HEK293 (cell line): ENCODE measurements around the gene VCAM1.

Experiments
- CTCF ChIA-PET: fragments of 350-600 bp; formaldehyde crosslinking; extraction: SDS; loops from one replicate; lab custom pipeline; 2021; ENCODE audit warnings: antibody characterized with exemption; lab: Yijun Ruan, JAX
- POLR2A ChIA-PET: fragments of 300-600 bp; formaldehyde crosslinking; extraction: SDS; loops from one replicate; lab custom pipeline; 2020; ENCODE audit warnings: antibody characterized with exemption, inconsistent platforms; lab: Yijun Ruan, JAX
- H3K27ac ChIP-seq: fragments of 200-500 bp; sonication (Bioruptor generic); 2 replicates; pipeline ENCODE4 v1.5.1; 2014; ENCODE audit warnings: low read depth, low read length, control low read depth, inconsistent platforms; ENCODE audit errors: extremely low read depth
- H3K36me3 ChIP-seq, 2 experiments: fragments of 200-500 bp in 1 of 2; sonication (Bioruptor generic) in 1 of 2; 1 replicate in 1 of 2; 2 replicates in 1 of 2; pipeline ENCODE4 v1.5.1; 2014 to 2017; ENCODE audit warnings: inconsistent platforms in 2 of 2, low read length in 2 of 2; ENCODE audit not compliant: control insufficient read depth in 2 of 2, insufficient read depth in 1 of 2
- H3K4me1 ChIP-seq: fragments of 200-500 bp; sonication (Bioruptor generic); 2 replicates; pipeline ENCODE4 v1.5.1; 2014; ENCODE audit warnings: mild to moderate bottlenecking, low read length, inconsistent platforms; ENCODE audit not compliant: control insufficient read depth, insufficient read depth
- H3K4me3 ChIP-seq: 2 replicates; pipeline ENCODE4 v1.5.1; 2011; ENCODE audit warnings: low read depth, mild to moderate bottlenecking, control low read depth, low read length, moderate library complexity
- H3K9me3 ChIP-seq: fragments of 200-500 bp; sonication (Bioruptor generic); 2 replicates; pipeline ENCODE4 v1.5.1; 2014; ENCODE audit warnings: low read depth, low read length, inconsistent platforms; ENCODE audit not compliant: control insufficient read depth, insufficient read depth
- BCL11B ChIP-seq: fragments of 450-650 bp; formaldehyde crosslinking; IDR thresholded peaks from 2 replicates; pipeline ENCODE4 v1.5.1; 2016; ENCODE audit warnings: low read depth, missing biosample characterization, missing genetic modification characterization
- KLF16 ChIP-seq: fragments of 450-650 bp; formaldehyde crosslinking; IDR thresholded peaks from 2 replicates; pipeline ENCODE4 v1.5.1; 2017; ENCODE audit warnings: missing biosample characterization, missing genetic modification characterization
- KLF7 ChIP-seq: fragments of 450-650 bp; formaldehyde crosslinking; IDR thresholded peaks from 2 replicates; pipeline ENCODE4 v1.5.1; 2016; ENCODE audit warnings: missing biosample characterization, missing genetic modification characterization, borderline replicate concordance
- KLF9 ChIP-seq: fragments of 450-650 bp; formaldehyde crosslinking; IDR thresholded peaks from 2 replicates; pipeline ENCODE4 v1.5.1; 2016; ENCODE audit warnings: missing biosample characterization, missing genetic modification characterization, low read depth
- SCRT1 ChIP-seq: fragments of 450-650 bp; formaldehyde crosslinking; IDR thresholded peaks from 2 replicates; pipeline ENCODE4 v1.5.1; 2016; ENCODE audit warnings: missing biosample characterization, missing genetic modification characterization, borderline replicate concordance
- ZBTB17 ChIP-seq: fragments of 450-650 bp; formaldehyde crosslinking; IDR thresholded peaks from 2 replicates; pipeline ENCODE4 v1.5.1; 2016; ENCODE audit warnings: missing biosample characterization, missing genetic modification characterization
- ZNF155 ChIP-seq: fragments of 450-650 bp; formaldehyde crosslinking; IDR thresholded peaks from 2 replicates; pipeline ENCODE4 v1.5.1; 2016; ENCODE audit warnings: missing biosample characterization, missing genetic modification characterization
- ZNF2 ChIP-seq: fragments of 450-650 bp; formaldehyde crosslinking; IDR thresholded peaks from 2 replicates; pipeline ENCODE4 v1.5.1; 2016; ENCODE audit warnings: missing biosample characterization, missing genetic modification characterization
- ZNF239 ChIP-seq: fragments of 450-650 bp; formaldehyde crosslinking; IDR thresholded peaks from 2 replicates; pipeline ENCODE4 v1.5.1; 2016; ENCODE audit warnings: missing biosample characterization, missing genetic modification characterization
- ZNF37A ChIP-seq: fragments of 450-650 bp; IDR thresholded peaks from 2 replicates; pipeline ENCODE4 v1.5.1; 2018; ENCODE audit warnings: missing biosample characterization, missing genetic modification characterization
- ZNF404 ChIP-seq: fragments of 450-650 bp; formaldehyde crosslinking; IDR thresholded peaks from 2 replicates; pipeline ENCODE4 v1.5.1; 2017; ENCODE audit warnings: missing biosample characterization, missing genetic modification characterization
- ZNF521 ChIP-seq: fragments of 450-650 bp; formaldehyde crosslinking; IDR thresholded peaks from 2 replicates; pipeline ENCODE4 v1.5.1; 2017; ENCODE audit warnings: missing biosample characterization, mild to moderate bottlenecking, missing genetic modification characterization
- ZNF585B ChIP-seq: fragments of 450-650 bp; formaldehyde crosslinking; IDR thresholded peaks from 2 replicates; pipeline ENCODE4 v1.5.1; 2016; ENCODE audit warnings: missing biosample characterization, missing genetic modification characterization
- ZNF76 ChIP-seq: fragments of 450-650 bp; formaldehyde crosslinking; IDR thresholded peaks from 2 replicates; pipeline ENCODE4; 2016; ENCODE audit warnings: low read depth, missing biosample characterization, missing genetic modification characterization, borderline replicate concordance
- ZNF777 ChIP-seq: fragments of 450-650 bp; formaldehyde crosslinking; IDR thresholded peaks from 2 replicates; pipeline ENCODE4 v1.5.1; 2017; ENCODE audit warnings: missing biosample characterization, missing genetic modification characterization, borderline replicate concordance
- TF ChIP-seq, protein P1 (sequence below): fragments of 450-650 bp; formaldehyde crosslinking; IDR thresholded peaks from 2 replicates; pipeline ENCODE4 v1.5.1; 2016; ENCODE audit warnings: missing biosample characterization, missing genetic modification characterization
- TF ChIP-seq, protein P2 (sequence below): fragments of 450-650 bp; formaldehyde crosslinking; IDR thresholded peaks from 2 replicates; pipeline ENCODE4 v1.5.1; 2016; ENCODE audit warnings: missing biosample characterization, missing genetic modification characterization
- TF ChIP-seq, protein P3 (sequence below): fragments of 450-650 bp; formaldehyde crosslinking; IDR thresholded peaks from 2 replicates; pipeline ENCODE4 v1.5.1; 2017; ENCODE audit warnings: missing biosample characterization, missing genetic modification characterization
- TF ChIP-seq, protein P4 (sequence below): fragments of 450-650 bp; formaldehyde crosslinking; IDR thresholded peaks from 2 replicates; pipeline ENCODE4 v1.5.1; 2016; ENCODE audit warnings: missing biosample characterization, missing genetic modification characterization
- TF ChIP-seq, protein P5 (sequence below): fragments of 450-650 bp; formaldehyde crosslinking; conservative IDR thresholded peaks from 2 replicates; pipeline ENCODE4 v1.5.1; 2016; ENCODE audit warnings: low read depth, missing biosample characterization, missing genetic modification characterization

The VCAM1 gene

DNA sequence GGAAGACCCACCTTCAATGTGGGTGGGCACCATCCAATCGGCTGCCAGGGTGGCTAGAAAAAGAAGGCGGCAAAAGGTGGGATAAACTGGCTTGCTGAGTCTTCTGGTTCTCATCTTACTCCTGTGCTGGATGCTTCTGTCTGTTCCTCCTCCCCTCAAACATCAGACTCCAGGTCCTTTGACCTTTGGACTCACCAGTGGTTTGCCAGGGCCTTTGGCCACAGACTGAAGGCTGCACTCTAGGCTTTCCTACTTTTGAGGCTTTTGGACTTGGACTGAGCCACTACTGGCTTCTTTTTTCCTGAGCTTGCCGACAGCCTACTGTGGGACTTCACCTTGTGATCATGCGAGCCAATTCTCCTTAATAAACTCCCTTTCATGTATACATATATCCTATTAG lies 55.9 kb downstream of the VCAM1 start:
- H3K36me3 ChIP-seq = no peaks in the 10 kb centered on the region
- ChIA-PET POLR2A (no interaction called here), CTCF (no interaction called here)
- H3K4me3 ChIP-seq = no peak overlapping the region
- TF ChIP-seq ZNF521 = no peak
- TF ChIP-seq, protein P1, sequence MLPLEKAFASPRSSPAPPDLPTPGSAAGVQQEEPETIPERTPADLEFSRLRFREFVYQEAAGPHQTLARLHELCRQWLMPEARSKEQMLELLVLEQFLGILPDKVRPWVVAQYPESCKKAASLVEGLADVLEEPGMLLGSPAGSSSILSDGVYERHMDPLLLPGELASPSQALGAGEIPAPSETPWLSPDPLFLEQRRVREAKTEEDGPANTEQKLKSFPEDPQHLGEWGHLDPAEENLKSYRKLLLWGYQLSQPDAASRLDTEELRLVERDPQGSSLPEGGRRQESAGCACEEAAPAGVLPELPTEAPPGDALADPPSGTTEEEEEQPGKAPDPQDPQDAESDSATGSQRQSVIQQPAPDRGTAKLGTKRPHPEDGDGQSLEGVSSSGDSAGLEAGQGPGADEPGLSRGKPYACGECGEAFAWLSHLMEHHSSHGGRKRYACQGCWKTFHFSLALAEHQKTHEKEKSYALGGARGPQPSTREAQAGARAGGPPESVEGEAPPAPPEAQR (tag by site-specific recombination) = no peak
- no peaks in the 10 kb centered on the region for H3K9me3 ChIP-seq
- H3K4me1 ChIP-seq = no peaks in the 10 kb centered on the region
- no peak overlapping the region for H3K27ac ChIP-seq

DNA sequence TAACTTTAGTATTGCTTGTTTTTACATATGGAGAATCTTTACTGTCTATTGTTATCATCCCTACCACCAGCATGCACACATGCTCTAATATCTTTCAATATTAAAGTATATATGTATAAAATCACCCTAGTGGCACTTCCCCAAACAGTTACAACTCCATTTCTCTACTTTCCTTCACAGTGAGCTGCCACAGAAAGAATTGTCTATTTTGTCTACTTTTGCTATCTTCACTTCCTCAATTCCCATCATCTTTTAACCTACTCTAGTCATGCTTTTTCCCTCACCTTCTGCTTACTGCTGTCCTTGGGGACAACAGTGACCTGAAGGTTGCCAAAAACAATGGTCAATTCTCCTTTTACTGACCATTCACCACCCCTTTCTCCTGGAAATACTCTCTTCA lies 59.2 kb downstream of the VCAM1 start:
- no peaks in the 10 kb centered on the region for H3K4me1 ChIP-seq
- ChIA-PET CTCF (no interaction called here), POLR2A (no interaction called here)
- TF ChIP-seq, protein P2, sequence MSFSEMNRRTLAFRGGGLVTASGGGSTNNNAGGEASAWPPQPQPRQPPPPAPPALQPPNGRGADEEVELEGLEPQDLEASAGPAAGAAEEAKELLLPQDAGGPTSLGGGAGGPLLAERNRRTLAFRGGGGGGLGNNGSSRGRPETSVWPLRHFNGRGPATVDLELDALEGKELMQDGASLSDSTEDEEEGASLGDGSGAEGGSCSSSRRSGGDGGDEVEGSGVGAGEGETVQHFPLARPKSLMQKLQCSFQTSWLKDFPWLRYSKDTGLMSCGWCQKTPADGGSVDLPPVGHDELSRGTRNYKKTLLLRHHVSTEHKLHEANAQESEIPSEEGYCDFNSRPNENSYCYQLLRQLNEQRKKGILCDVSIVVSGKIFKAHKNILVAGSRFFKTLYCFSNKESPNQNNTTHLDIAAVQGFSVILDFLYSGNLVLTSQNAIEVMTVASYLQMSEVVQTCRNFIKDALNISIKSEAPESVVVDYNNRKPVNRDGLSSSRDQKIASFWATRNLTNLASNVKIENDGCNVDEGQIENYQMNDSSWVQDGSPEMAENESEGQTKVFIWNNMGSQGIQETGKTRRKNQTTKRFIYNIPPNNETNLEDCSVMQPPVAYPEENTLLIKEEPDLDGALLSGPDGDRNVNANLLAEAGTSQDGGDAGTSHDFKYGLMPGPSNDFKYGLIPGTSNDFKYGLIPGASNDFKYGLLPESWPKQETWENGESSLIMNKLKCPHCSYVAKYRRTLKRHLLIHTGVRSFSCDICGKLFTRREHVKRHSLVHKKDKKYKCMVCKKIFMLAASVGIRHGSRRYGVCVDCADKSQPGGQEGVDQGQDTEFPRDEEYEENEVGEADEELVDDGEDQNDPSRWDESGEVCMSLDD (tag by site-specific recombination) = no peak
- no peak for TF ChIP-seq ZNF404
- no peak for TF ChIP-seq KLF7 (tag by site-specific recombination)
- no peak for TF ChIP-seq ZNF777 (tag by site-specific recombination)
- no peak for TF ChIP-seq ZNF585B
- TF ChIP-seq ZNF76 (tag by site-specific recombination) = no peak
- TF ChIP-seq ZBTB17 (tag by site-specific recombination) = no peak
- TF ChIP-seq, protein P3, sequence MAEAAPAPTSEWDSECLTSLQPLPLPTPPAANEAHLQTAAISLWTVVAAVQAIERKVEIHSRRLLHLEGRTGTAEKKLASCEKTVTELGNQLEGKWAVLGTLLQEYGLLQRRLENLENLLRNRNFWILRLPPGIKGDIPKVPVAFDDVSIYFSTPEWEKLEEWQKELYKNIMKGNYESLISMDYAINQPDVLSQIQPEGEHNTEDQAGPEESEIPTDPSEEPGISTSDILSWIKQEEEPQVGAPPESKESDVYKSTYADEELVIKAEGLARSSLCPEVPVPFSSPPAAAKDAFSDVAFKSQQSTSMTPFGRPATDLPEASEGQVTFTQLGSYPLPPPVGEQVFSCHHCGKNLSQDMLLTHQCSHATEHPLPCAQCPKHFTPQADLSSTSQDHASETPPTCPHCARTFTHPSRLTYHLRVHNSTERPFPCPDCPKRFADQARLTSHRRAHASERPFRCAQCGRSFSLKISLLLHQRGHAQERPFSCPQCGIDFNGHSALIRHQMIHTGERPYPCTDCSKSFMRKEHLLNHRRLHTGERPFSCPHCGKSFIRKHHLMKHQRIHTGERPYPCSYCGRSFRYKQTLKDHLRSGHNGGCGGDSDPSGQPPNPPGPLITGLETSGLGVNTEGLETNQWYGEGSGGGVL (tag by site-specific recombination) = no peak
- TF ChIP-seq ZNF2 (tag by site-specific recombination) = no peak
- no peak for TF ChIP-seq BCL11B (tag by site-specific recombination)
- TF ChIP-seq ZNF239 (tag by site-specific recombination) = no peak
- TF ChIP-seq, protein P4, sequence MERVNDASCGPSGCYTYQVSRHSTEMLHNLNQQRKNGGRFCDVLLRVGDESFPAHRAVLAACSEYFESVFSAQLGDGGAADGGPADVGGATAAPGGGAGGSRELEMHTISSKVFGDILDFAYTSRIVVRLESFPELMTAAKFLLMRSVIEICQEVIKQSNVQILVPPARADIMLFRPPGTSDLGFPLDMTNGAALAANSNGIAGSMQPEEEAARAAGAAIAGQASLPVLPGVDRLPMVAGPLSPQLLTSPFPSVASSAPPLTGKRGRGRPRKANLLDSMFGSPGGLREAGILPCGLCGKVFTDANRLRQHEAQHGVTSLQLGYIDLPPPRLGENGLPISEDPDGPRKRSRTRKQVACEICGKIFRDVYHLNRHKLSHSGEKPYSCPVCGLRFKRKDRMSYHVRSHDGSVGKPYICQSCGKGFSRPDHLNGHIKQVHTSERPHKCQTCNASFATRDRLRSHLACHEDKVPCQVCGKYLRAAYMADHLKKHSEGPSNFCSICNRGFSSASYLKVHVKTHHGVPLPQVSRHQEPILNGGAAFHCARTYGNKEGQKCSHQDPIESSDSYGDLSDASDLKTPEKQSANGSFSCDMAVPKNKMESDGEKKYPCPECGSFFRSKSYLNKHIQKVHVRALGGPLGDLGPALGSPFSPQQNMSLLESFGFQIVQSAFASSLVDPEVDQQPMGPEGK = no peak
- TF ChIP-seq SCRT1 = no peak
- TF ChIP-seq ZNF37A (tag by site-specific recombination) = no peak
- TF ChIP-seq KLF16 (tag by site-specific recombination) = no peak
- TF ChIP-seq KLF9 (tag by site-specific recombination) = no peak
- TF ChIP-seq, protein P5, sequence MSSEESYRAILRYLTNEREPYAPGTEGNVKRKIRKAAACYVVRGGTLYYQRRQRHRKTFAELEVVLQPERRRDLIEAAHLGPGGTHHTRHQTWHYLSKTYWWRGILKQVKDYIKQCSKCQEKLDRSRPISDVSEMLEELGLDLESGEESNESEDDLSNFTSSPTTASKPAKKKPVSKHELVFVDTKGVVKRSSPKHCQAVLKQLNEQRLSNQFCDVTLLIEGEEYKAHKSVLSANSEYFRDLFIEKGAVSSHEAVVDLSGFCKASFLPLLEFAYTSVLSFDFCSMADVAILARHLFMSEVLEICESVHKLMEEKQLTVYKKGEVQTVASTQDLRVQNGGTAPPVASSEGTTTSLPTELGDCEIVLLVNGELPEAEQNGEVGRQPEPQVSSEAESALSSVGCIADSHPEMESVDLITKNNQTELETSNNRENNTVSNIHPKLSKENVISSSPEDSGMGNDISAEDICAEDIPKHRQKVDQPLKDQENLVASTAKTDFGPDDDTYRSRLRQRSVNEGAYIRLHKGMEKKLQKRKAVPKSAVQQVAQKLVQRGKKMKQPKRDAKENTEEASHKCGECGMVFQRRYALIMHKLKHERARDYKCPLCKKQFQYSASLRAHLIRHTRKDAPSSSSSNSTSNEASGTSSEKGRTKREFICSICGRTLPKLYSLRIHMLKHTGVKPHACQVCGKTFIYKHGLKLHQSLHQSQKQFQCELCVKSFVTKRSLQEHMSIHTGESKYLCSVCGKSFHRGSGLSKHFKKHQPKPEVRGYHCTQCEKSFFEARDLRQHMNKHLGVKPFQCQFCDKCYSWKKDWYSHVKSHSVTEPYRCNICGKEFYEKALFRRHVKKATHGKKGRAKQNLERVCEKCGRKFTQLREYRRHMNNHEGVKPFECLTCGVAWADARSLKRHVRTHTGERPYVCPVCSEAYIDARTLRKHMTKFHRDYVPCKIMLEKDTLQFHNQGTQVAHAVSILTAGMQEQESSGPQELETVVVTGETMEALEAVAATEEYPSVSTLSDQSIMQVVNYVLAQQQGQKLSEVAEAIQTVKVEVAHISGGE (tag by site-specific recombination) = no peak
- TF ChIP-seq ZNF155 (tag by site-specific recombination) = no peak
- H3K4me3 ChIP-seq = no peak overlapping the region
- no peaks in the 10 kb centered on the region for H3K9me3 ChIP-seq
- no peaks in the 10 kb centered on the region for H3K36me3 ChIP-seq
- H3K27ac ChIP-seq = no peak overlapping the region
